ENCODE results near the gene DNER. TPM values are rescaled to one million over a fixed set of nuclear protein-coding genes. Genes with fewer than 3 reads are reported as not detected.
A peak's percentile ranks its signal among the peaks of the same experiment; 100 is the strongest.

Gene DNER
- polyA plus RNA-seq, 3 donors = 0.12 to 0.20 (median 0.16) TPM

DNA sequence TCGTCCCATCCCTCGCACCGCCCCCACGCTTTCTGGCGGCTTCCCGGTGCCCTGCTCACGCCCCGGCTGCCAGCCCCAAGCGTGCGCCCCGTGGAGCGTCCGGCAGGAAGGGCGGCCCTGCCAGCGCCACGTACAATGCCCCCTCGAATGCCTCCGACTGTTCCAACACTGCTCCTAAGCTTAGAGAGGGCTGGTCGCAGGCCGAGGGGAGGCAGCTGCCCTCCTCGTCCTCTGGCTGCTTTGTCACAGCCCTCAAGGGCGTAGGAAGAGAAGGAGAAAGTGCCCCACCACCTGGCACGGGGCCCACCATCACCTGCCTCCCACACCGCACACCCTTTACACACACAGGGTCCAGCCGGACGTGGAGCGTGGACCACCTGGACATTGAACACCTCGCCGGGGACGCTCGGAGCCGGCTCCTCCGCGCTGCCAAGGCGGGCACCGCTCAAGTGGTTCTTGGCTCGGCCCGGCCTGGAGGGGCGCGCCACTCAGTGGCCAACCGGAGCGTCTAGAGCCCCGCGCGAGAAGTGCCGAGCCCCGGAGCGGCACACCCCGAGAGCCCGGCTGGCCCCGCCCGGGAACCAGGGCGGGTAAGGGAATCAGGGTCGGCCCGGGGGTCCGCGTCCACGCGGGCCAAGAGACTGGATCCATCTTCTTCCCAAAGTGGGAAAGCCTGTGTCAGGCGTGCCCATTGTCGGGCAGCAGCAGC is 830 bp downstream of the DNER start:
- H2AFZ ChIP-seq (ENCODE audit: insufficient read depth, low read depth, low read length, poor library complexity, severe bottlenecking) = peak overlapping the region; percentile 13
- intact Hi-C loops (cut with micrococcal nuclease) = no loop called here
- no peak overlapping the region for H3K4me3 ChIP-seq (replicated peaks in 1 of 3; ENCODE audit: low read depth in 2 of 3, low read length in 3 of 3)

DNA sequence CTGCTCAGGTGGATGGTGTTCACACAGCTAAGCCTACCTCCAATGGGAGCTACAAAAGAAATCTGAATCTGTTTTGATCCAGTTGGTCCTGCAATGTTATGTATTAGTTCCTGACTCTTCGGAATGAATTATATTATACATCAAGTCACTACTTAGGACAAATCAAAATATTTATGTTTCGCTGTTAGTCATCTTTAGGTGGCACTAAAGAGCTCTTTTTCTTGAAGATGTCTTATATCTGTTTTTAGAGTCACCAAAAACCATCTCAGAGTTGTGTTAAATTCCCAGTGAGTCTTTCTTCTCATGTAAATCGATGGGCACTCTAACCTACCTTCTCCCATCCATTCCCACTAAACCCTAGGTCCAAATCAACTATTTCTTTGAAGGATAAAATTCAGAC is 2.2 kb downstream of the DNER start:
- TF ChIP-seq, protein P1, sequence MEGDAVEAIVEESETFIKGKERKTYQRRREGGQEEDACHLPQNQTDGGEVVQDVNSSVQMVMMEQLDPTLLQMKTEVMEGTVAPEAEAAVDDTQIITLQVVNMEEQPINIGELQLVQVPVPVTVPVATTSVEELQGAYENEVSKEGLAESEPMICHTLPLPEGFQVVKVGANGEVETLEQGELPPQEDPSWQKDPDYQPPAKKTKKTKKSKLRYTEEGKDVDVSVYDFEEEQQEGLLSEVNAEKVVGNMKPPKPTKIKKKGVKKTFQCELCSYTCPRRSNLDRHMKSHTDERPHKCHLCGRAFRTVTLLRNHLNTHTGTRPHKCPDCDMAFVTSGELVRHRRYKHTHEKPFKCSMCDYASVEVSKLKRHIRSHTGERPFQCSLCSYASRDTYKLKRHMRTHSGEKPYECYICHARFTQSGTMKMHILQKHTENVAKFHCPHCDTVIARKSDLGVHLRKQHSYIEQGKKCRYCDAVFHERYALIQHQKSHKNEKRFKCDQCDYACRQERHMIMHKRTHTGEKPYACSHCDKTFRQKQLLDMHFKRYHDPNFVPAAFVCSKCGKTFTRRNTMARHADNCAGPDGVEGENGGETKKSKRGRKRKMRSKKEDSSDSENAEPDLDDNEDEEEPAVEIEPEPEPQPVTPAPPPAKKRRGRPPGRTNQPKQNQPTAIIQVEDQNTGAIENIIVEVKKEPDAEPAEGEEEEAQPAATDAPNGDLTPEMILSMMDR (IDR thresholded peaks at IDR 0.05) = no peak
- Histone ChIP-seq H2AFZ (ENCODE audit: insufficient read depth, low read depth, low read length, poor library complexity, severe bottlenecking) (no peak overlapping the region), H3K4me3 (replicated peaks in 1 of 3; ENCODE audit: low read depth in 2 of 3, low read length in 3 of 3) (no peak overlapping the region), H3K4me1 (ENCODE audit: control insufficient read depth in 1 of 2, insufficient read depth in 2 of 2, low read length in 2 of 2) (peaks cover 2 to 5% of the 10 kb centered on the region in 2 donors), H3K79me2 (ENCODE audit: insufficient read depth, low read length) (no peaks in the 10 kb centered on the region), H3K9me3 (replicated peaks in 1 of 2; ENCODE audit: control insufficient read depth in 1 of 2, insufficient read depth in 1 of 2, low read length in 2 of 2) (peaks cover 0 to 5% of the 10 kb centered on the region in 2 donors), H3K4me2 (replicated peaks; ENCODE audit: extremely low read depth, low read length, poor library complexity, severe bottlenecking) (no peak overlapping the region), H3K9ac (ENCODE audit: insufficient read depth, low read length, poor library complexity, severe bottlenecking) (no peak overlapping the region), H3K27me3 (ENCODE audit: control insufficient read depth in 2 of 2, insufficient read depth in 2 of 2, low read length in 2 of 2) (peaks cover 73 to 80% of the 10 kb centered on the region in 2 donors), H3K36me3 (replicated peaks in 1 of 2; ENCODE audit: control insufficient read depth in 1 of 2, insufficient read depth in 2 of 2, low read length in 2 of 2) (no peaks in the 10 kb centered on the region), H3K27ac (ENCODE audit: low read depth in 1 of 2, low read length in 2 of 2) (no peak overlapping the region), H4K20me1 (ENCODE audit: insufficient read depth, low read length) (no peaks in the 10 kb centered on the region)
- intact Hi-C loops (cut with micrococcal nuclease) = no loop called here
- DNase-seq = no peak
- peaks cover 5% of the 10 kb centered on the region for H3K4me1 Mint-ChIP-seq
- H3K27ac Mint-ChIP-seq = no peak overlapping the region
- peaks cover 64 to 79% (median 66%) of the 10 kb centered on the region in 3 donors for H3K27me3 Mint-ChIP-seq (ENCODE audit: low read depth in 3 of 3)
- WGBS (ENCODE audit: insufficient coverage) = no CpG with 5 or more reads among the region's 3 CpGs
- peak overlapping the region in 1 of 2 donors; percentile 65 for H3K4me3 Mint-ChIP-seq
- H3K36me3 Mint-ChIP-seq = peaks cover 0 to 2% of the 10 kb centered on the region in 2 donors
- H3K9me3 Mint-ChIP-seq = peaks cover 0 to 15% (median 1%) of the 10 kb centered on the region in 7 donors

More for the DNA sequence above, 830 bp downstream of the DNER start:
- H3K4me1 ChIP-seq (ENCODE audit: control insufficient read depth in 1 of 2, insufficient read depth in 2 of 2, low read length in 2 of 2) = peaks cover 2 to 5% of the 10 kb centered on the region in 2 donors
- peaks cover 0 to 15% (median 1%) of the 10 kb centered on the region in 7 donors for H3K9me3 Mint-ChIP-seq
- no peaks in the 10 kb centered on the region for H4K20me1 ChIP-seq (ENCODE audit: insufficient read depth, low read length)
- no peak overlapping the region for H3K27ac ChIP-seq (ENCODE audit: low read depth in 1 of 2, low read length in 2 of 2)
- peak overlapping the region in 1 of 2 donors; percentile 81 for H3K4me3 Mint-ChIP-seq
- no peak for DNase-seq
- TF ChIP-seq, protein P1 (IDR thresholded peaks at IDR 0.05) = no peak
- peak overlapping the region; percentile 44 for H3K4me2 ChIP-seq (replicated peaks; ENCODE audit: extremely low read depth, low read length, poor library complexity, severe bottlenecking)
- H3K9me3 ChIP-seq (replicated peaks in 1 of 2; ENCODE audit: control insufficient read depth in 1 of 2, insufficient read depth in 1 of 2, low read length in 2 of 2) = peaks cover 0 to 5% of the 10 kb centered on the region in 2 donors
- peaks cover 59 to 78% (median 72%) of the 10 kb centered on the region in 3 donors for H3K27me3 Mint-ChIP-seq (ENCODE audit: low read depth in 3 of 3)
- H3K4me1 Mint-ChIP-seq = peaks cover 5% of the 10 kb centered on the region
- H3K9ac ChIP-seq (ENCODE audit: insufficient read depth, low read length, poor library complexity, severe bottlenecking) = no peak overlapping the region
- H3K36me3 Mint-ChIP-seq = peaks cover 0 to 2% of the 10 kb centered on the region in 2 donors
- H3K79me2 ChIP-seq (ENCODE audit: insufficient read depth, low read length) = no peaks in the 10 kb centered on the region
- WGBS (ENCODE audit: insufficient coverage) = 3% methylated on average over 53 of the region's 61 CpGs
- peaks cover 72 to 82% of the 10 kb centered on the region in 2 donors for H3K27me3 ChIP-seq (ENCODE audit: control insufficient read depth in 2 of 2, insufficient read depth in 2 of 2, low read length in 2 of 2)
- H3K36me3 ChIP-seq (replicated peaks in 1 of 2; ENCODE audit: control insufficient read depth in 1 of 2, insufficient read depth in 2 of 2, low read length in 2 of 2) = no peaks in the 10 kb centered on the region
- H3K27ac Mint-ChIP-seq = peak overlapping the region in 1 of 7 donors; percentile 57
